ENCODE results near the gene MYRIP. TPM values are rescaled to one million over a fixed set of nuclear protein-coding genes. Genes with fewer than 3 reads are reported as not detected.

MYRIP gene
- total and polyA plus RNA-seq, 10 of the 15 experiments (the other 5 are each of a cell fraction or from before 2014, with no cell fraction given): 0.03 to 0.08 (median 0.04) TPM; not detected in 6

- TF ChIP-seq CEBPZ (IDR thresholded peaks at IDR 0.05; ENCODE audit: low read depth, low read length) (no peak), STAT3 (IDR thresholded peaks at IDR 0.05; ENCODE audit: low read depth, low read length) (no peak), HDAC2 (IDR thresholded peaks at IDR 0.05) (no peak), PAX5 (IDR thresholded peaks at IDR 0.05; ENCODE audit: borderline replicate concordance, low read depth, low read length) (peak; percentile 85; the same call in 1 of the 2 replicates), PBX3 (IDR thresholded peaks at IDR 0.05; ENCODE audit: insufficient replicate concordance, low read depth, low read length) (no peak), HDAC6 (IDR thresholded peaks at IDR 0.05; ENCODE audit: unreplicated experiment) (no peak), IKZF2 (IDR thresholded peaks at IDR 0.05) (peak; percentile 82 to 84), FOXM1 (IDR thresholded peaks at IDR 0.05; ENCODE audit: low read depth, low read length) (peak; percentile 98), ZBTB40 (IDR thresholded peaks at IDR 0.05; ENCODE audit: borderline replicate concordance) (no peak), SUPT20H (IDR thresholded peaks at IDR 0.05; ENCODE audit: borderline replicate concordance, control insufficient read depth, low read depth, low read length) (no peak), HDGF (IDR thresholded peaks at IDR 0.05) (no peak), CHD4 (IDR thresholded peaks at IDR 0.05) (no peak), ZNF274 (IDR thresholded peaks at IDR 0.05; ENCODE audit: insufficient read depth, insufficient read length) (no peak), POLR2A (IDR thresholded peaks at IDR 0.05; ENCODE audit: low read depth, low read length) (no peak), RELA (IDR thresholded peaks at IDR 0.05; ENCODE audit: borderline replicate concordance, partially characterized antibody) (no peak), LARP7 (IDR thresholded peaks at IDR 0.05) (no peak), MYC (IDR thresholded peaks at IDR 0.05; ENCODE audit: insufficient read depth, insufficient read length, insufficient replicate concordance, low read length, severe bottlenecking) (no peak), MYB (IDR thresholded peaks at IDR 0.05; ENCODE audit: borderline replicate concordance, low read depth, low read length) (peak; percentile 73; the same call in 1 of the 2 replicates), IRF4 (IDR thresholded peaks at IDR 0.05; ENCODE audit: low read depth, low read length) (peak; percentile 65; the same call in 1 of the 2 replicates), SIX5 (IDR thresholded peaks at IDR 0.05; ENCODE audit: low read depth, low read length, severe bottlenecking) (no peak), EP300 (IDR thresholded peaks at IDR 0.05; ENCODE audit: borderline replicate concordance in 1 of 2, control insufficient read depth in 1 of 2, low read depth in 2 of 2, low read length in 2 of 2) (peak; percentile 56 to 91; a peak in 3 of 4 replicates)
Measured at GRCh38 chr3:40185029-40185695, 375.8 kb downstream of the MYRIP start (continued).

Data from GM12878 (cell line).